Brain microvascular endothelial cell (primary cell): Measurements from ENCODE around the gene ZNF66.

ENCODE experiments used
- DNase-seq: peaks from one replicate; pipeline ENCODE4 v3.0.0-alpha.2; 2020
- H3K27ac ChIP-seq: fragments of 250-450 bp; sonication (Bioruptor Pico); 2 replicates; pipeline ENCODE4 v1.5.1; 2020; ENCODE audit warnings: mild to moderate bottlenecking, moderate library complexity
- H3K27me3 ChIP-seq: fragments of 250-450 bp; sonication (Bioruptor Pico); replicated peaks from 2 replicates; pipeline ENCODE4 v1.5.1; 2020; ENCODE audit warnings: mild to moderate bottlenecking
- H3K36me3 ChIP-seq: fragments of 250-450 bp; sonication (Bioruptor Pico); replicated peaks from 2 replicates; pipeline ENCODE4 v1.5.1; 2020; ENCODE audit warnings: mild to moderate bottlenecking
- H3K4me3 ChIP-seq: 2 replicates; pipeline ENCODE4 v1.5.1; 2011; ENCODE audit warnings: low read depth, mild to moderate bottlenecking, control low read depth, low read length, moderate library complexity
- CTCF ChIP-seq: IDR thresholded peaks from 2 replicates; pipeline ENCODE4 v1.5.1; 2011; ENCODE audit warnings: low read depth, mild to moderate bottlenecking, moderate library complexity, low read length, control low read depth, inconsistent platforms; ENCODE audit errors: missing control alignments
- in situ Hi-C: cut with HindIII; loops from 2 replicates; pipeline ENCODE4 v1.10.0; 2017; ENCODE audit warnings: low sequenced_read_pairs, low pct_ligation_motif_present

Gene ZNF66

GRCh38 chr19:20840371-20840770 lies 64.3 kb downstream of the ZNF66 start:
- H3K4me3 ChIP-seq, result no peak overlapping the region
- in situ Hi-C loops, result no loop called here
- DNase-seq, result no peak
- no peak for TF ChIP-seq CTCF
- H3K36me3 ChIP-seq, result no peaks in the 10 kb centered on the region
- no peak overlapping the region for H3K27ac ChIP-seq
- no peaks in the 10 kb centered on the region for H3K27me3 ChIP-seq
